GM18520 (cell line): ENCODE results near the gene ANTXRL.
"Not testable (repeated sequence)": the region's sequence is repeated elsewhere in the genome, so short reads cannot be mapped to it uniquely, and the experiment has no call there.

Experiments
- ATAC-seq: cut with Tn5 transposase; IDR thresholded peaks from one replicate; pipeline ENCODE4 v1.9.1; 2021; ENCODE audit not compliant: unreplicated experiment

Gene ANTXRL

GRCh38 chr10:46306516-46307184 lies 19.9 kb downstream of the ANTXRL start:
- ATAC-seq, result no peak

- ATAC-seq, result no peak
Observed at GRCh38 chr10:46307281-46308112, 20.7 kb downstream of the ANTXRL start.

GRCh38 chr10:46308113-46308415 lies 21.3 kb downstream of the ANTXRL start:
- no peak for ATAC-seq

GRCh38 chr10:46308666-46309450 lies 22.1 kb downstream of the ANTXRL start:
- ATAC-seq, result no peak

GRCh38 chr10:46309511-46310142 lies 22.8 kb downstream of the ANTXRL start:
- ATAC-seq, result no peak

- ATAC-seq, result no peak
Observed at GRCh38 chr10:46310143-46310514, 23.3 kb downstream of the ANTXRL start.

- no peak for ATAC-seq
Observed at GRCh38 chr10:46310851-46311250, 24.1 kb downstream of the ANTXRL start.

- no peak for ATAC-seq
Observed at GRCh38 chr10:46311501-46311951, 24.7 kb downstream of the ANTXRL start.

- not testable (repeated sequence) for ATAC-seq
Observed at GRCh38 chr10:46311961-46312431, 25.2 kb downstream of the ANTXRL start.

GRCh38 chr10:46312953-46313352 lies 26.2 kb downstream of the ANTXRL start:
- ATAC-seq, result no peak

GRCh38 chr10:46314071-46314470 lies 27.3 kb downstream of the ANTXRL start:
- ATAC-seq, result no peak

GRCh38 chr10:46315071-46315860 lies 28.5 kb downstream of the ANTXRL start:
- ATAC-seq, result not testable (repeated sequence)

GRCh38 chr10:46317370-46317769 lies 30.6 kb downstream of the ANTXRL start:
- no peak for ATAC-seq

- no peak for ATAC-seq
Observed at GRCh38 chr10:46317889-46318288, 31.1 kb downstream of the ANTXRL start.

GRCh38 chr10:46318799-46319198 lies 32.0 kb downstream of the ANTXRL start:
- no peak for ATAC-seq

- ATAC-seq, result no peak
Observed at GRCh38 chr10:46319389-46319788, 32.6 kb downstream of the ANTXRL start.

- no peak for ATAC-seq
Observed at GRCh38 chr10:46321770-46322169, 35.0 kb downstream of the ANTXRL start.

- no peak for ATAC-seq
Observed at GRCh38 chr10:46323176-46323575, 36.4 kb downstream of the ANTXRL start.

- no peak for ATAC-seq
Observed at GRCh38 chr10:46325021-46325420, 38.2 kb downstream of the ANTXRL start.

GRCh38 chr10:46326066-46326465 lies 39.3 kb downstream of the ANTXRL start:
- ATAC-seq, result no peak
